A172 (cell line): ENCODE data around the gene B3GLCT. TPM values are rescaled to one million over a fixed set of nuclear protein-coding genes. Genes with fewer than 3 reads are reported as not detected.
A peak's percentile ranks its signal among the peaks of the same experiment; 100 is the strongest.

ENCODE experiments used
- DNase-seq: peaks from one replicate; pipeline ENCODE4 v3.0.0-alpha.2; 2015; ENCODE audit warnings: low spot score
- total RNA-seq: library from RNA; depleted of rRNA; stranded (reverse); fragments of >200 nt; shearing (Covaris generic); gene quantifications from 2 replicates; pipeline ENCODE4 v1.2.3, GENCODE V29; 2014

Gene B3GLCT
- total RNA-seq, 1 experiment from 2014 or later = 20.0 TPM

GRCh38 chr13:31223640-31224039, 23.9 kb downstream of the B3GLCT start:
- no peak for DNase-seq

GRCh38 chr13:31224174-31224669, 24.4 kb downstream of the B3GLCT start:
- DNase-seq = no peak

GRCh38 chr13:31224963-31225559, 25.3 kb downstream of the B3GLCT start:
- DNase-seq = no peak

GRCh38 chr13:31225998-31226675, 26.4 kb downstream of the B3GLCT start:
- no peak for DNase-seq

GRCh38 chr13:31227063-31227462, 27.3 kb downstream of the B3GLCT start:
- no peak for DNase-seq

GRCh38 chr13:31227870-31228269, 28.1 kb downstream of the B3GLCT start:
- DNase-seq = no peak

- no peak for DNase-seq
These were observed 35.0 kb downstream of the B3GLCT start for GRCh38 chr13:31234729-31235128.

GRCh38 chr13:31236211-31236786, 36.5 kb downstream of the B3GLCT start:
- DNase-seq = peak; percentile 16

GRCh38 chr13:31240921-31241320, 41.1 kb downstream of the B3GLCT start:
- DNase-seq = no peak

GRCh38 chr13:31242367-31242766, 42.6 kb downstream of the B3GLCT start:
- DNase-seq = no peak

GRCh38 chr13:31242916-31243315, 43.1 kb downstream of the B3GLCT start:
- no peak for DNase-seq

- DNase-seq = no peak
These were observed 46.0 kb downstream of the B3GLCT start for GRCh38 chr13:31245598-31246373.

- no peak for DNase-seq
These were observed 47.1 kb downstream of the B3GLCT start for GRCh38 chr13:31246918-31247317.

- DNase-seq = no peak
These were observed 48.6 kb downstream of the B3GLCT start for GRCh38 chr13:31248361-31248760.

GRCh38 chr13:31248965-31249539, 49.3 kb downstream of the B3GLCT start:
- no peak for DNase-seq

- DNase-seq = no peak
These were observed 50.7 kb downstream of the B3GLCT start for GRCh38 chr13:31250435-31250834.

GRCh38 chr13:31261241-31261640, 61.5 kb downstream of the B3GLCT start:
- no peak for DNase-seq

- DNase-seq = no peak
These were observed 63.6 kb downstream of the B3GLCT start for GRCh38 chr13:31263346-31263745.

GRCh38 chr13:31264151-31264550, 64.4 kb downstream of the B3GLCT start:
- DNase-seq = peak; percentile 48

GRCh38 chr13:31267126-31267784, 67.5 kb downstream of the B3GLCT start:
- DNase-seq = no peak

GRCh38 chr13:31274390-31274789, 74.6 kb downstream of the B3GLCT start:
- DNase-seq = no peak
